GM18868 (cell line): ENCODE measurements around the gene LRP2BP.

Experiments
- ATAC-seq: cut with Tn5 transposase; IDR thresholded peaks from one replicate; pipeline ENCODE4 v1.9.1; 2021; ENCODE audit warnings: mild to moderate bottlenecking, moderate library complexity; ENCODE audit not compliant: unreplicated experiment

The LRP2BP gene

DNA sequence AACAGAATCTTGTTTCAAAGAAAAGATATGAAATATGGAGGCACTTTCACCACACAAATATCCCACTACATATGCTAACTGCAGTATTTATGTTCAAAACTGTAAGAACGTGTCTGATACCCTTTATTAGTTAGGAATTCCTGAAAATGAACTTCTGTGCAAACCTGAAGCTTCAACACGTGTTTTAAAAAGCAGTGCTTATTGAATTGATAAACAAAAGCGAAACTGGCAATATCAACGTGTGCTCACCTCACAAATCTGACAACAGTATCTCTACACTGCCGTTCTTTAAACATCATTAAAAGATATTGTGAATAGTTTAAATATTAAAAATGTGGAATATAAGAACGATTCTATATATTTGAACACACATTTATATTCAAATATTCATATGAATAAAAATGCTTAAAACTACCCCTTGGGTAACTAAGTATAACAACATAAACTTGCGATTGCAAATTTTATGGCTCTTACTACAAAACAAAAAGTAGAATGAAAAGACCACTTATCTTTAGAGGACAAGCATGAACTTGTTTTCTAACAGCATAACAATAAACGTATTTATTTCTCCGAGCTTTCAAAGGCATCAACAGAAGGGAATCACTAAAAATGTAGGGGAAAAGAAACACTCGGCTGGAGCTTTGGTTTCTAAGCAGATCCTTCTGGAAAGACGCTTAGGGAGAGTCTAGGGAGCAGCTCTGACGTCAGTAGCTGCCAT is at the start of gene LRP2BP:
LRP2BP (minus strand) TSS at position 687 of the 718 bp plus-strand sequence. CDS start 17,738 bp downstream, outside the sequence.
- ATAC-seq: no peak

DNA sequence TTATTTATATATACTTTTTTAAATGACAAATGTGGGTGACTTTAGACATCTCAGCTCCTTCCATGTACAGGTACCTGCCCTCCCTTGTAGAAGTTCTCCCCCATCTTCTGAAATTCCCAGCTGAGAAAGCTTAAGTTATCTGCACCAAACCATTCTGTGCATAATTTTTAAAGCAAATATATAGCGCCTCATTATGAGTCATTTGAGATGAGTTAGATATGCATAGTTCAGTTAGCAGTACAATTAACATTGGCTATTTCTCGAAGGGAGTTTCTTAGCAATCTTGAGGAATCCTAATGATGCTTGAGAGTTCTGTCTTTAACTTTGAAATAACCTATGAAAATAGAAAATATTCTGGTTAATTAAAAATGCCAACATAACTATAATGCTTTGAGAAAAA is 49.5 kb upstream of the LRP2BP start:
- no peak for ATAC-seq

DNA sequence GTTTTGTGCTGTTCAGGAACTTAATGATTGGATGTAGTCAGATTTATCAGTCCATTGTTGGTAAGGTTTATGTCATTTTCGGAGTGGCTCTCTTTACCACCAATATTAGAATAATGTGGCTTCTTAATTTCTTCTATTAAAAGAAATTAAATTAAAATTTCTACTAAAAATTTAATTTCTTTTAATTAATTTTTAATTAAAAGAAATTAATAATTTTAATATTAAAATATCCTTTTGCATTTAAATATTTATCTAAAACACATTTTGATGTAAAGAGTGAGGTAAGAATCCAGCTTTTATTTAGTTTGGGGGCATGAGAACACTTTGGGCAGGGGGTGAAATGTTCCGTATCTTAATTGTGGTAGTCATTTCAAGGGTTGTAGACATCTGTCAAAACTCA is 45.8 kb upstream of the LRP2BP start:
- ATAC-seq: no peak

DNA sequence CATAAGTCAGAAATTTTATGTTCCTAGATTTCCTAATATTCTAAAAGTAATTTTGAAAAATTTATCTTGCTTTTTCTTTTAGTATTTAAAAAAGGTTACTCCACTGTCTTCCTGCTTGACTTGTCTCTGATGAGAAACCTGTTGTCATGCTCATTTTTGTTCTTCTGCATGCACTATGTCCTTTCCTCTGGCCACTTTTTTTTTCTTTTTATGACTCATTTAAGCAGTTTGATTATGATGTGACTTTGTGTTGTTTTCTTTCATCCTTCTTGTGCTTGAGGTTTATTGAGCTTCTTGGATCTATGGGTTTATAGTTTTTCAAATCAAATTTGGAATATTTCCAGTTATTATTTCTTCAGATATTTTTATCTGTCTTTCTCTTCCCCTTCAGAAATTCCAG is 42.1 kb upstream of the LRP2BP start:
- ATAC-seq: peak; percentile 91

DNA sequence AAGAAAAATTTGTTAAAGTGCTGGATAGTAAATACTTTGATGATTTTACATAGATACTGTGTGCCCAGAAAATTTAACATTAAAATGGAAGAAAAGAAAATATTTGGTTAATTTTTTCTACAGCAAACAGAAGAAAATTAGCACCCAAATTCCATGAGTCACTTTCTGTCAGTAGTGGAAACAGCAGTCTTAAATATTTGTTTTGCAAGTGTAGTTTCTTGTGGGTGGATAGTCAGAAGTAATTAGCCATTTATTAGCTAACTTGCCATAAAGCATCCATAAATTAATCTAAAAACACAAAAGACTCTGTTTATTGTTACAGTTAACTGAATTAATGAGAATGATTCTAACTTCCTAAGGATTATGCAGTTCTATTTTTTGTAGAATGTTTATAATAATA is 39.7 kb upstream of the LRP2BP start:
- ATAC-seq: no peak

DNA sequence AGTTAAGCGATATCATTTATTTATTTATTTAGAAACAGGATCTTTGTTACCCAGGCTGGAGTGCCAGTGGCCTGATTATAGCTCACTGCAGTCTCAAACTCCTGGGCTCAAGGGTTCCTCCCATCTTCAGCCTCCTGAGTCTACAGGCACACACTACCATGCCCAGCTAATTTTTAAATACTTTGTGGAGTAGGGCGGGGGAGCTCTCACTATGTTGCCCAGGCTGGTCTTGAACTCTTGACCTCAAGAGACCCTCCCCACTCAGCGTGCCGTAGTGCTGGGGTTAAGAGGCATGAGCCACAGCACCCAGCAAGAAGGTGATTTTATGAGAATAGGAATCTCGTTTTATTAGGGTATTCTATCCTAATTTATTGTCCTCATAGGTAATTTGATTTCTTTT is 33.9 kb upstream of the LRP2BP start:
- ATAC-seq: no peak

DNA sequence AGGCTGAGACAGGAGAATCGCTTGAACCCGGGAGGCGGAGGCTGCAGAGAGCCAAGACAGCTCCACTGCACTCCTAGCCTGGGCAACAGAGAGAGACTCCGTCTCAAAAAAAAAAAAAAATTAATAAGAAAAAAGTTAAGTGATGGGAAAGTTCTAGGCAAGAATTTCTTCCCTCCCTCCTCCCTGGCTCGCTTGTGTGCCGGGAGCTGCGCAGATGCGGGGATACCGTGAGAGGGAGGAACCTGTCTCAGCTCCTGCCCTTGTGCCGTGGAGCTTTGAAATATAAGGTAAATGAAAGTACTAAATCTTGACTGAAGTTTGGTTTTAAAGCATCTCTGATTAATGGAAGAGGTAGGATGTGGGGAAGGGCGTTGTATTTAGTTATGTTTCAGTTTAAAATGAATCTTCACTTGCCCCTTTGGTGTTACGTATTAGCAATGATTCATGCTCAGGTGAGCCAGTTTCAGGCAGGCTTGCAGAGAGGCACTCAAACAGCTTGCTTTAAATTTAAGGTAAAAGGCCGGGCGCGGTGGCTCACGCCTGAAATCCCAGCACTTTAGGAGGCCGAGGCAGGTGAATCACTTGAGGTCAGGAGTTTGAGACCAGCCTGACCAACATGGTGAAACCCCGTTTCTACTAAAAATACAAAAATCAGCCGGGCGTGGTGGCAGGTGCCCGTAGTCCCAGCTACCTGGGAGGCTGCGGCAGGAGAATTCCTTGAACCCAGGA is 31.4 kb upstream of the LRP2BP start:
- ATAC-seq: no peak

DNA sequence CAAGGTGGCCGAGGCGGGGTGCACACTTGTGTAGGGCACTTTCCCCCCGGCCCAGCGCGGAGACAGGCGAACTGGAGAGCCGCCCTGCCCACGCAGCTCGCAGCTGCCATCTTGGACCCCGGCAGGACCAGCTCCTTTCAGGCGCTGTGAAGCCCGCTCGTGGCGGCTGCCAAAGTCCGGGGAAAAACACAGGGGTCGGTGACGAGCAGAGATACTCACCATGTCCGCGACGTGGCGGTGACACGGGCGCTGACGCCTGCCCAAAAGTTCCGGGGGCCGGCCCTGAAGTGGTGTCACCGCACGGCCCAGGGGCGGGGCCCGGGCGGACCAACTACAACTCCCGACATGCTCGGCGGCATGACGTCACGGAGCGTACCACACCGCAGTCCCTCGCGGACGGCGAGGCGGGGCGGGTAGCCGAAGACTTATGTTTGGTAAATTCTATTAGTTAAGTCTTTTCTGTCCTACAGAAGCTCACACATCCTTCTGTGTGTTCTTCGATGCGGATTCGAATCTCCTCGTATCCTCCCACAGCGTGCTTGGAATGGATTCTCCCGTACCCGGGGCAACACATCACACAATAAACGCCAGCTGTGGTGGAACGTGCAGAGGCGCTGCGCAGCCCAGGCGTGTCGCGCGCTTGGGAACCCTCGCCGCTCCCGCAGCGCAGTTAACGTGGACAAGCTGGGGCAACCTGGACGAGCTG is 30.1 kb upstream of the LRP2BP start, which contains the start of gene UFSP2:
UFSP2 (minus strand) TSS at position 318 of the 706 bp plus-strand sequence; CDS start at position 222, 96 bp downstream.
- peak; percentile 91 for ATAC-seq

DNA sequence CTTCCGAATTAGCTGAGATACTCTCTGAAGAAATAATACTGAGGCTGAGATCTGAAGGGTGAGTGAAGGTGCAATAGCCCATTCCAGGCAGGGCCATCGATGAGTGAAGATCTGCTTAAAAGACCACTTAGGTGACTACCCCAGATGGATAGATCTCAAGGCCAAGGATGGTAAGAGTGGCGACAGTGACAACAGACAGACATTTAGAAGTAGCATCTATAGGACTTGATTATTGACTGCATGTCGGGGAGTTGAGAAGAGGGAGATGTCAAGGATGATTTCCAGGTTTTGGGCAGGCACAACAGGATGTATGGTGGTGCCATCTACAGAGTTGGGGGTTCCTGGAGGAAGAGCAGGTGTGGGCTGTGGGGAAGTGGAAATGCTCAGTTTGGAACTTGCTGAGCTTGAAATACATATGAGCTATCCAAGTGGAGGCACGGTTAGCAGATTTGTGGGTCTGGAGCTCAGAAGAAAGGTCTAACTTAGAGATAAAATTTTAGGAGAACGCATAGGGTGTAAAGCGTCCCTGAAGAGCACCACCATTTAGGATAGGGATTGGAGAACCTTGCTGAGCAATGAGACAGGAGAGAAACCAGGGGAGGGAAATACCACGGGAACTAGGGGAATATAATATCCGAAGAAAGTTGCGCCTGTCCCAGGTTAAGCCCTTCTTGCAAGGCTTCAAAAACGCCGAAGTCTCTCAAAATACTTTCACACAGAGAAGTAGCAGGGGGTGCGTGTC is 29.4 kb upstream of the LRP2BP start:
- peak; percentile 2 for ATAC-seq

DNA sequence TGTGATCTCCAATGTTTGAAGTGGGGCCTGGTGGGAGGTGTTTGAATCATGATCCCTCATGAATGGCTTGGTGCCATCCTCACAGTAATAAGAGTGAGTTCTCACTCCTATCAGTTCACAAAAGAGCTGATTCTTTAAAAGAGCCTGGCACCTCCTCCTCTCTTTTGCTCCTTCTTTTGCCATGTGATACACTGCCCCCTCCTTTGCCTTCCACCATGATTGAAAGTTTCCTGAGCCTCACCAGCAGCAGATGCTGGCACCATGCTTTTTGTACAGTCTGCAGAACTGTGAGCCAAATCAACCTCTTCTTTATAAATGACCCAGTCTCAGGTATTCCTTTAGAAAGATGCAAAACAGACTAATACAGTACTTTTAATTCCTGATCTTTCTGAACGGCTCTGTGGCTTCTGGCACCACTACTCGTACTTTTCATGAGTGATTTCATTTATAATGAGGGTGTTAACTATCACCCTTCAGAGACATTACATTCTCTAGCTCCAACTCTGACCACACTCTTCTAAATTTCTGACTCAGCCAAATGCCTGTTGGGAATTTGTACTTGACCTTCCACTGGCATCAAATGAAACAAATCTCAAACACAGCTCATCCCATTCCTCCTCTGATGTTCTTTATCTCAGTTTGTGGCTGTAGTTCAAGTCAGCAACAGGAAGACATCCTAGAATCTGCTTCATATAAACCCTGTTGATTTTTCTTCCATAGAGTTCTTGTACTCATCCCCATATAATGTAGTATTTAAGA is 25.8 kb upstream of the LRP2BP start:
- ATAC-seq: no peak

DNA sequence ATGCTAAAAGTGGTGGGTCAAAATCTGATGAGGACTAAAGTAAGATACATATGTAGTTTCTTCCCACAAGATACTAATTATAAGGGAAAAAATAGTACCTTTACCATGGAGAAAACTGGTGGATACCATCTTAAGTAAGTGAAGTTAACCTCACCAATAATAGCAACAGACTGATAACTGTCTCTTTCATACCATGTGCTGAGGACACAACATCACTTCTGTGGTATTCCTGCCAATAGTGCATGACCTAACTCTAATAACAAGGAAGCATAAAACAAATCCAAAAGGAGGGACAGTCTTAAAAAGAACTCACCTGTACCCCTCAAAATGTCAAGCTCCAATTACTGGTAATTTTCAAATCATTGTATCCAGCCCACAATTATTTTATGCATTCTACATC is 21.2 kb upstream of the LRP2BP start:
- ATAC-seq: no peak

DNA sequence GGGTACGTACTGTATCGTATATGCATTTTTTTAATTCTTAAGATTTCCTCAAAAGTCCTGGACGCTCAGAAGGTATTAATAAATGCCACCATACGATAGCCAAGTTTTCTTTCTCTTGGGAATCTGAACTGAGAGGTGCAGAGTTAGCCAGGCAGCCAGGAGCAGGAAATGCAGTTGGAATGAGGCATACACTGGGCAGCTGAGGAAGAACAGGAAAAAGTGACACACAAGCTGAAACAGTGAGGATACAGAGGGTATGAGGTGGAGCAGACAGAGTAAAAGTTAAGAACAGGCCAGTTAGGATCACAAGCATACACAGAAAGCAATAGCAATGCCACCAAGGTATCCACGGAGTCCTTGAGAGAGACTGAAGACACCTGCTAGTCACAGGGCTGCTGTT is 16.7 kb upstream of the LRP2BP start:
- ATAC-seq: no peak

DNA sequence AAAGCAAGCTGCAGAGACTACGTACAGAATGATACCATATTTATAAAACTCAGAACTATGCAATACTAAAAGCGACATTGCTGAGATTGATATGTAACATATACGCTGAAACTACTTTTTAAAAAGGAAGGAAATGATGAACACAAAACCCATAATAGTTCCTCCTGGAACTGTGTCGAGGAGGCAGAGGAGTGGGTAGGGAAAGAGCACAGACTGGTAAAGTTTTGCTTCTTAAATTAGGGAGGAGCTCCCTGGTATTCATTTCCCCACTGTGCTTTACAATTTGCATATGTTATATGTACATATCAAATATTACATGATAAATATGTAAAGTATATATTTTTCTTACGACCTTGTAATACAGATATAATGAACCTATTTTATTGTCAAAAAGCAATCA is 16.1 kb upstream of the LRP2BP start:
- no peak for ATAC-seq

DNA sequence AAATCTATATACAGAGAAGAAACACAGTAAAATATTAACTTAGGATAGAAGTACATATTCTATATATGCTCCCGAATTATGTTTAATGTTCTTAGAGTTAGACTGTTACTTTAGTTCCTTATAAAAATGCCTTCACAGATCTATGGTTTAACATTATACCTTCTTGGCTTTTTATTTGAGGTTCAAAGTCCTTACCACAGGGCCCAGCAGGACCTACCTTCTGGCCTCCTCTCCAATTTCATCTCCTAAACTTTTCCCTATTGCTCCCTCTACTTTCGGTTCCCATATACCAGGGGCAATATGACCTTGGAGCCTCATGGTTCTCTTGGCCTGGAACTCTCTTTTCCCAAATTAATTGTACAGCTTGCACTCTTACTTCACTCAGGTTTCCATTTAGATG is 12.7 kb upstream of the LRP2BP start:
- ATAC-seq: no peak

DNA sequence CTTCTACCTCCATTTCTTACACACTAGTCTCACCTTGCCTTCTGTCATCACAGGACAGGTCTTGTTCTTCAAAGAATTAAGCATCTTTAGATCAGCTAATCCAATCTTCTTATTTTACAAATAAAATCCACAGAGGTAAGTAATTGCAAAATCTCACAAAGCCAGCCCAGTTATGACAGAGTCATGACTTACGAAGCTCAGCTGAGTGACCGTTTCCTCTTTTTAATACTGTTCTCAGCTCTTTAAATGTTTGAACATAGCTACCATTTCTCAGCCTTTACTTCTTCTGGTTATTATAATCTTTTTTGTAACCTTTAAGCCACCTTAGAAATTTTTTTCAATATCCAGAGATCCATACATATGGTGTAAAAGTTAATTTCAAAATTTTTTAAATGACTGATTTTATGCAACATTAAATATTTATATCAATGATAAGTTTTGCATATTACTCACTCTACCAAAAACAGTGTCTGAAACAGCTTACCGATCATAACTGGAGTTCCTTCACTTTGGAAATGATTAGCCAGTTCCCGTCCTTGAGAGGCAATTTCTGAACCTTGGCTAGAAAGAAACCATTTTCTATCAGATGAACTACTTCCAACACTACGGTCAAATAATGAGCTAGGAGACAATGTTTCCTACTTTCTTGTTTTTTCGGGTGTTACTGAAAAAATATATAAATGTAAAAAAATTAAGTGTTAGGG is 9.7 kb upstream of the LRP2BP start:
- peak; percentile 83 for ATAC-seq

DNA sequence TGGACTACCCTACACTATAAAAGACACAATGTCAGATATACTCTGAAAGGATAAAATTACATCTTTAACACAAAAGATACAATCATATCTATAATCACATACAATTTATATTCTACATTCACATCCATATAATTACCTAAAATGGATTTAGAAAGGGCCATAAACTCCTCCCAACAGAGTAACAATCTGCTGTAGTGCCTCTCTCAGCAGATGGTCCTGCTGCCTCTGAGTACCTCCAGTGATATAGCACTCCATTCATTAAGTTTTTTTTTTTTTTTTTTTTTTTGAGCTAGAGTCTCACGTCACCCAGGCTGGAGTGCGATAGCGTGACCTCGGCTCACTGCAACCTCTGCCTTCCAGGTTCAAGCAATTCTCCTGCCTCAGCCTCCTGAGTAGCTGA is 8.3 kb upstream of the LRP2BP start:
- ATAC-seq: no peak

DNA sequence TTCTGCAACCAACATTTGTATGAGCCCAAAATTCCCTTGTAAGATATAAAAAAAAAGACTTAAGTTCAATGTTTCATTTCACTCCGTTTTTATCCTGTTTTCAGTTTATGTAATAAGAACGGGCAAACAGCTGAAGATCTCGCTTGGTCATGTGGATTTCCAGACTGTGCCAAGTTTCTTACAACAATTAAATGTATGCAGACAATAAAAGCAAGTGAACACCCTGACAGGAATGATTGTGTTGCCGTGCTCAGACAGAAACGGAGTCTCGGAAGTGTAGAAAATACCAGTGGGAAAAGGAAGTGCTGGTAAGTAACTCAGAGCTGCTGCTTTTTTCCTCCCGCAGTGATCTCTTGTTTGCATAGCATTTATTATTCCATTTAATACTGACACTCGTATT is 3.7 kb upstream of the LRP2BP start:
- ATAC-seq: no peak

DNA sequence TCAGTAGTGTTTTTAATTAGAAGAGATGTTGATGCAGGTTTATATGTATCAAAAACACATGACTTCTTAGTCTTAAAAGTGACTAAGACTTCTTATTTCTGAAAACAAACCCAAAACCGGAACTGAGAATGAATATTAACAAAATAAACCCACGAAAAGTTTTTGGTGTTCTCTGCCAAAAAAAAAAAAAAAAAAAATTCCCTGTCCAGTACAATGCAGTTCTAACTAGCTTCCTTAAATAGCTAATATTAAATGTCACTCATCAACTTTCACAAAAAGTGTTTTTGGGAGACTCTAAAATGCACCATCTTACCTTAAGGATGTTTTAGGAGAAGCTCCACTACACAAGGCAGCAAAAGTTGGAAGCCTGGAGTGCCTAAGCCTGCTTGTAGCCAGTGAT is 2.9 kb upstream of the LRP2BP start:
- no peak for ATAC-seq

DNA sequence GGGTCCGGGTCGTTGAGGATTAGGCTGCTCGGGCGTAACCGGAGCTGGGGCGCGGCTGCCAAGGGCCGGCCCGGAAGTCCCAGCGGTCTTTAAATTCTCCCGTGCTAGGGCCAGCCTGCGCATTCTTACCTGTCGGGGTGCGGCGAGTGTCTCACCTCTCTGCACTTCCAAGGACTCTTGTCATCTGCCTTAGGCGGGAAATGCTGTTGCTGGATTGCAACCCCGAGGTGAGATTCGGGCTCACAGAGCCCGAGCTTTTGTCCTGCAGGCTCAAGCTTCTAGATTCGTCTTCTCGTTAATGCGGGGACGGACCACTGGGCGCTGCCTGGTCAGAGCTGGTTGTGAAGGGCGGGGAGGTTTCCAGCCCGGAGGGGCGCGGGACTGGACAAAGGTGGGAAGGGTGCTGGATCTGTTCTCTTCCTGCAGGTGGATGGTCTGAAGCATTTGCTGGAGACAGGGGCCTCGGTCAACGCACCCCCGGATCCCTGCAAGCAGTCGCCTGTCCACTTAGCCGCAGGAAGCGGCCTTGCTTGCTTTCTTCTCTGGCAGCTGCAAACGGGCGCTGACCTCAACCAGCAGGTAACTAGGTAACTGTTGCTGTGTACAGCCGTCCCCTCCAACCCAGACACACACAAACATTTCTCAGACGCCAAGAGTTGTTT is 1.1 kb upstream of the LRP2BP start, which contains the start of gene ANKRD37:
ANKRD37 (plus strand) TSS at position 118 of the 662 bp plus-strand sequence; CDS start at position 201, 83 bp downstream.
- ATAC-seq: no peak
